GM12878 (cell line): Measurements from ENCODE around the gene NKAIN4.

Source experiments
- CTCF ChIP-seq, 3 experiments: IDR thresholded peaks in 2 of 3; conservative IDR thresholded peaks in 1 of 3; 2 replicates each; pipeline ENCODE4 v1.5.1; 2011; ENCODE audit warnings: low read depth in 3 of 3, low read length in 3 of 3, mild to moderate bottlenecking in 3 of 3, control low read depth in 2 of 3, moderate library complexity in 2 of 3, inconsistent platforms in 1 of 3, mixed read lengths in 1 of 3; ENCODE audit not compliant: control insufficient read depth in 2 of 3, insufficient read depth in 1 of 3; ENCODE audit errors: extremely low read depth in 1 of 3
- LARP7 ChIP-seq: fragments of 450-650 bp; IDR thresholded peaks from 2 replicates; pipeline ENCODE4 v1.6.1; 2017; ENCODE audit warnings: mild to moderate bottlenecking
- PML ChIP-seq: IDR thresholded peaks from 2 replicates; pipeline ENCODE4 v1.6.1; 2012; ENCODE audit warnings: low read length, inconsistent platforms

DNA sequence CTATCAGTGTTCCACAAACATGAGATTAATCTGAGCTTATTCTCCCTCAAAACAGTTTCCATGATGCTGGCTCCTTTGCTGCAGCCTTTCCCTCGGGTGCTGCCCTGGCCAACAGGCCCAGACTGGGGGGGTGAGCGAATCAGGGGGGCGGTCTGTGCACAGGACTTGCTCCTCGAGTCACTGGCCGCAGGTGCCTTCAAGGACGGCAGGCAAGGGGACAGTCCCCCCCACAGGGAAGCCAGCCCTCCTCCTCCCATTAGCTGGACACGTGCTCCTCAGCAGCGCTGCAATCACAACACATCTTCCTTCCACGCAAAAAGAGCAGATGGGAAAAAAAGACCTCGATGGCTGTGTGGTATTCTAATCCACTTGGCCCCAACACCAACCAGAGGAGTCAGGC, 48.4 kb downstream of the NKAIN4 start:
- TF ChIP-seq PML: no peak
- TF ChIP-seq CTCF (IDR thresholded peaks at IDR 0.05 in 2 of 3, conservative IDR thresholded peaks at IDR 0.05 in 1 of 3; ENCODE audit: control insufficient read depth in 2 of 3, extremely low read depth in 1 of 3, insufficient read depth in 1 of 3, low read depth in 3 of 3, low read length in 3 of 3): no peak
- no peak for TF ChIP-seq LARP7
